ENCODE results near the gene SNRNP35.
"Not testable (repeated sequence)": the region's sequence is repeated elsewhere in the genome, so short reads cannot be mapped to it uniquely, and the experiment has no call there.

SNRNP35 gene, protein sequence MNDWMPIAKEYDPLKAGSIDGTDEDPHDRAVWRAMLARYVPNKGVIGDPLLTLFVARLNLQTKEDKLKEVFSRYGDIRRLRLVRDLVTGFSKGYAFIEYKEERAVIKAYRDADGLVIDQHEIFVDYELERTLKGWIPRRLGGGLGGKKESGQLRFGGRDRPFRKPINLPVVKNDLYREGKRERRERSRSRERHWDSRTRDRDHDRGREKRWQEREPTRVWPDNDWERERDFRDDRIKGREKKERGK

DNA sequence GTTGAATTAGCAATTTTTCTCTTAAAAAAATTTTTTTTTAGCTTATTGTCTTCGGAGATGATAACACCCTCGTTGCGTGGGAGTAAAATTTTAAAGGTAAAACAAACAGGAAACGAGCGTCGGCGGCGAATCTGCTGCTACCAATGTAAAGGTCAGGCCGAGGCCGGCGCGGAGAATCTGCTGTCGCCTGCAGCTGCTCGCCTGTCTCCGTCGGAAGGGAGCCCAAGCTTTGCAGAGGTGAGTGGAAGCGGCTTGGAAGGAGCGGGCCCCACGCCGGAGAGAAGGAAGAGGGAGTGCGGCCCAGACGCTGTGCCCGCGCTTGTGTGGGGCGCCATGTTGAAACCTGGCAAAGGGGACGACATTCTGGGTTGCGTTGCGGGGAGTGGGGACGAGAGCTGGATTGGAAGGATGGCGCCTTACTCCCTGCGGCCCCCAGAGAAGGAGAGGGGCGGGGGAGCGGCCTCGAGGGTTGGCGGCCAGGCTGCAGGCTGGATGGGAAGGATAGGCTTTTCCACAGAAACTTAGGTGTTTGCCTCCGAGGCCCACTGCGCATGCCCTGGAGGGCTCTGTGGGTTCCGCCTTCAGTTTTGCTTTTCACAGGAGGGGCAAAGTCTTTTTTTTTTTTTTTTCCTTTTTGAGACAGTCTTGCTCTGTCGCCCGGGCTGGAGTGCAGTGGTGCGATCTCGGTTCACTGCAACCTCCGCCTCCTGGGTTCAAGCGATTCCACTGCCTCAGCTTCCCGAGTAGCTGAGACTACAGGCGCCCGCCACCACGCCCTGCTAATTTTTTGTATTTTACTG, at the start of gene SNRNP35:
Gene SNRNP35 (plus strand): TSS at position 160 of the 800 bp plus-strand sequence. CDS start 7,402 bp downstream, outside the sequence.
- Histone ChIP-seq H3K9ac (ENCODE audit: insufficient read length) (peak within 1 kb of the TSS; percentile 88), H3K4me3 (peak within 1 kb of the TSS; percentile 82), H3K27ac (peak within 1 kb of the TSS; percentile 96), H3K9me3 (ENCODE audit: low read depth, low read length) (no peaks in the 10 kb centered on the region), H3K36me3 (ENCODE audit: insufficient read depth, low read length) (no peaks in the 10 kb centered on the region)
- TF ChIP-seq FOXP2 (optimal IDR thresholded peaks at IDR 0.05; ENCODE audit: control extremely low read depth, extremely low read length, insufficient read depth) (no peak), POLR2AphosphoS5 (IDR thresholded peaks at IDR 0.05; ENCODE audit: borderline replicate concordance, low read depth, low read length) (peak; percentile 78)
- peak; percentile 72 for DNase-seq (ENCODE audit: low read depth, low spot score)

DNA sequence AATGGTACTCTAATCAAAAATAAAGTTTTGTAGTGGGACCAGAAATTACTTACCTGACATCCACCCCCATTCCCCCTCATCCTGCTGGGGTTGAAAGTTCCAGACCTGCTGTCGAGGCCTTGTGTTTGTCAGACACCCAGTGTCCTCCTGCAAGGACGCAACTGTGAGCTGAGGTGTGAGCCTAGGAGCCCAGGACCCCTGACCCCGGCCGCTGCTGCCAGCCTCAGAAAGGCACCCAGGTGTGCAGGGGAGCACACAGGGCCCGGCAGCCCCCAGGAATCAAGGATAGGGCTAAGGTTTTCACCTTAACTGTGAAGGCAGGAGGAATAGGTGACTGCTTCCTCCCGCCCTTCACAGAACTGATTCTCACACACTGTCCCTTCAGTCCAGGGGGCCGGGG, 49.3 kb upstream of the SNRNP35 start:
- DNase-seq (ENCODE audit: low read depth, low spot score); H3K9me3 ChIP-seq (ENCODE audit: low read depth, low read length); H3K4me3 ChIP-seq; H3K27ac ChIP-seq; H3K9ac ChIP-seq (ENCODE audit: insufficient read length): not testable (repeated sequence)
- H3K36me3 ChIP-seq (ENCODE audit: insufficient read depth, low read length), result peaks cover 37% of the 10 kb centered on the region

DNA sequence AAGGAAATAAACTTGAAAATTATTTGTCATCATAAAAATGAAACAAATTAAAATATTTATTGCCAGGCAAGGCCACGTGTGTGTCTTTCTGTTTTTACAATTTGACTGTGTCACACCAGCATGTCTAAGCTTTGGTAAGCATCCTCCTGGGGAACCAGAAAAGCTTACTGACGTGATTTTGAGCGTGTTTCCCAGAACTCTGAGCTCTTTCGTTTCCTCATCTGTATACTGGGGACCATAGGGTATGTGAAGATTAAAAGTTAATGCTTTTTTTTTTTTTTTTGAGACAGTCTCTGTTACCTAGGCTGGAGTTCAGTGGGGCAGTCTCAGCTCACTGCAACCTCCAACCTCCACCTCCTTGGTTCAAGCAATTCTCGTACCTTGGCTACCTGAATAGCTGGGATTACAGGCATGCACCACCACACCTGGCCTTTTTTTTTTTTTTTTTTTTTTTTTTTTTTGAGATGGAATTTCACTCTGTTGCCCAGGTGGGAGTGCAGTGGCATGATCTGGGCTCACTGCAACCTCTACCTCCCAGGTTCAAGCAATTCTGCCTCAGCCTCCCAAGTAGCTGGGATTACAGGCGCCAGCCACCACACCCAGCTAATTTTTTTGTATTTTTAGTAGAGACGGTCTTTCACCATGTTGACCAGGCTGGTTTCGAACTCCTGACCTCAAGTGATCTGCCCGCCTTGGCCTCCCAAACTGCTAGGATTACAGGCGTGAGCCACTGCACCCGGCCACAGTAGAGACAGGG, 48.5 kb upstream of the SNRNP35 start:
- H3K9me3 ChIP-seq (ENCODE audit: low read depth, low read length); H3K4me3 ChIP-seq; H3K9ac ChIP-seq (ENCODE audit: insufficient read length); DNase-seq (ENCODE audit: low read depth, low spot score); H3K27ac ChIP-seq: not testable (repeated sequence)
- H3K36me3 ChIP-seq (ENCODE audit: insufficient read depth, low read length), result peaks cover 28% of the 10 kb centered on the region

DNA sequence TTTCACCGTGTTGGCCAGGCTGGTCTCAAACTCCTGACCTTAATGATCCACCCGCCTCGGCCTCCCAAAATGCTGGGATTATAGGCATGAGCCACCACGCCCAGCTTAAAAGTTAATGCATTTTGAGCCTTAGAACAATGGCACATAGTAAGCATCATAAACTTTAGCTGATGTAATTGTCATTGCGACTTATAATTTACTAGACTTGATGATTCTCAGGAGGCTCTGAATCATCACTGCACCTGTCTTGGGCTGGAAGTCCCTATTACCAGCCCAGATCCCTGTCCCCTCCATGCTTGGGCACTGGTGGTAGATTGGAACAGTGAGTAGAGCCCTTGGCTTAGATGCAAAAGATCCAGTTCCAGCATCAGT, 47.9 kb upstream of the SNRNP35 start:
- Histone ChIP-seq H3K4me3 (no peak overlapping the region), H3K36me3 (ENCODE audit: insufficient read depth, low read length) (peaks cover 22% of the 10 kb centered on the region), H3K9ac (ENCODE audit: insufficient read length) (no peak overlapping the region), H3K9me3 (ENCODE audit: low read depth, low read length) (no peaks in the 10 kb centered on the region), H3K27ac (no peak overlapping the region)
- DNase-seq (ENCODE audit: low read depth, low spot score), result no peak
- no peak for TF ChIP-seq EZH2 (IDR thresholded peaks at IDR 0.05)
- TF ChIP-seq FOXP2 (optimal IDR thresholded peaks at IDR 0.05; ENCODE audit: control extremely low read depth, extremely low read length, insufficient read depth), result no peak
- TF ChIP-seq POLR2AphosphoS5 (IDR thresholded peaks at IDR 0.05; ENCODE audit: borderline replicate concordance, low read depth, low read length), result no peak

DNA sequence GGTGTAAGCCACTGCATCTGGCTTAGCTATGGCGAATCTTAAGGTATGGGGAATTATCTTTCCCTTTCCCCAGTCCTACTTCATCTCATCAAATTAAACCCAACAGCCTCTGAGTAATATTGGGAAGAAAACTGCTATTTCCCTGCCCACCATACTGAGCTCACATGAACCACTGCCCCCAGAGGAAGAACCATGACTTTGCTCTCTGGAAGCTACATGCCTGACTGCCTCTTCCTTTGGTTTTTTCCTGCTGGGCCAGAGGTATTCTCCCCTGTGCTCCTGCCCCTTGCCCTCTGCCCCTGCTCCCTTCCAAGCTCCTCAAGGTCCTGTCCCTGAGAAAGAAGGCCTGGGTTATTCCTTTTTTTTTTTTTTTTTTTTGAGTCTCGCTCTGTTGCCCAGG, 36.6 kb upstream of the SNRNP35 start:
- Histone ChIP-seq H3K9ac (ENCODE audit: insufficient read length) (no peak overlapping the region), H3K9me3 (ENCODE audit: low read depth, low read length) (no peaks in the 10 kb centered on the region), H3K27ac (no peak overlapping the region), H3K4me3 (no peak overlapping the region), H3K36me3 (ENCODE audit: insufficient read depth, low read length) (no peaks in the 10 kb centered on the region)
- TF ChIP-seq FOXP2 (optimal IDR thresholded peaks at IDR 0.05; ENCODE audit: control extremely low read depth, extremely low read length, insufficient read depth), result no peak
- no peak for TF ChIP-seq POLR2AphosphoS5 (IDR thresholded peaks at IDR 0.05; ENCODE audit: borderline replicate concordance, low read depth, low read length)
- no peak for TF ChIP-seq EZH2 (IDR thresholded peaks at IDR 0.05)
- no peak for DNase-seq (ENCODE audit: low read depth, low spot score)

DNA sequence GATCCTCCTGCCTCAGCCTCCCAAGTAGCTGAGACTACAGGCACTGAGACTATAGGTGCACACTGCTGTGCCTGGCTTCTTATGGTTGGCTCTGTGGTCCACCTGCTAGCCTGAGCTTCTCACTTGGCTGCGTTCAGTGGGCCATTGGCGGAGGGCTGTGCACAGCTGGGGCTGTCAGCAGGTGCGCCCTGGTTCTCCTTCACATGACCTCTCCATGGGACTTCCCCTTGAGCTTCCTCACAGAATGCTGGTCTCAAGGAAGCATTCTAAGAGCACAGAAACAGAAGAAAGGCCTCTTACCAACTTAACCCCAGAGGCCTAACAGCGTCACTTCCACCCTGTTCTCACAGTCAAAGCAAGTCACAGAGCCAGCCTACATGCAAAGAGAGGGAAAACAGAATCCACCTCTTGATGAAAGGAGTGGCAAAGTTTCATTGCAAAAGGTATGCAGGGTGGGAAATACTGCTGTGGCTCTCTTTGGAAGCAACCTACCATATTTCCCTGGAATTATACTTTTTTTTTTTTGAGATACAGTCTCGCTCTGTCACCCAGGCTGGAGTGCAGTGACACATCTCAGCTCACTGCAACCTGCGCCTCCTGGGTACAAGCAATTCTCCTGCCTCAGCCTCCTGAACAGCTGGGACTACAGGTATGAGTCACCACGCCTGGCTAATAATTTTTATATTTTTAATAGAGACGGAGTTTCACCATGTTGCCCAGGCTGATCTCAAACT, 30.7 kb upstream of the SNRNP35 start:
- H3K9me3 ChIP-seq (ENCODE audit: low read depth, low read length), result no peaks in the 10 kb centered on the region
- H3K36me3 ChIP-seq (ENCODE audit: insufficient read depth, low read length), result no peaks in the 10 kb centered on the region
- no peak overlapping the region for H3K4me3 ChIP-seq
- TF ChIP-seq FOXP2 (optimal IDR thresholded peaks at IDR 0.05; ENCODE audit: control extremely low read depth, extremely low read length, insufficient read depth) (no peak), POLR2AphosphoS5 (IDR thresholded peaks at IDR 0.05; ENCODE audit: borderline replicate concordance, low read depth, low read length) (no peak), EZH2 (IDR thresholded peaks at IDR 0.05) (no peak)
- DNase-seq (ENCODE audit: low read depth, low spot score), result no peak
- no peak overlapping the region for H3K27ac ChIP-seq
- H3K9ac ChIP-seq (ENCODE audit: insufficient read length), result no peak overlapping the region

DNA sequence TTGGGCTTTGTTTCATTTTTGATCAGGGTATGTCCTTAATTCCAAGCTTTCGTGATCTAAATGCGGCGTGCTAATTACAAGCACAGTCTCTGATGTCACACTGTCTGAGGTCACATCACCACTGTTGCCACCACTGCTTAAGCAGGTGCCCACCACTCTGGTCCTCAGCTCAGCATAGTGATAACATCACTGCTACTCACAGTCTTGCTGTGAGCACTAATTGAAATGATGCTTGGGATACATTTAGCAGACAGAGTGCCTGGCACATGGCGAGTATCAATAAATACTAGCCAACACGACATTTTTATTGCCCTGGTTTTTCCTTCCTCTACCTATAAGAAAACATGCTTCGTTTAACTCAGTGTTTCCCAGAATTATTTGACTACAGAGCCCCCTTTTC, 29.3 kb upstream of the SNRNP35 start:
- Histone ChIP-seq H3K36me3 (ENCODE audit: insufficient read depth, low read length) (no peaks in the 10 kb centered on the region), H3K9ac (ENCODE audit: insufficient read length) (no peak overlapping the region), H3K4me3 (no peak overlapping the region), H3K27ac (no peak overlapping the region), H3K9me3 (ENCODE audit: low read depth, low read length) (no peaks in the 10 kb centered on the region)
- no peak for TF ChIP-seq POLR2AphosphoS5 (IDR thresholded peaks at IDR 0.05; ENCODE audit: borderline replicate concordance, low read depth, low read length)
- no peak for DNase-seq (ENCODE audit: low read depth, low spot score)

DNA sequence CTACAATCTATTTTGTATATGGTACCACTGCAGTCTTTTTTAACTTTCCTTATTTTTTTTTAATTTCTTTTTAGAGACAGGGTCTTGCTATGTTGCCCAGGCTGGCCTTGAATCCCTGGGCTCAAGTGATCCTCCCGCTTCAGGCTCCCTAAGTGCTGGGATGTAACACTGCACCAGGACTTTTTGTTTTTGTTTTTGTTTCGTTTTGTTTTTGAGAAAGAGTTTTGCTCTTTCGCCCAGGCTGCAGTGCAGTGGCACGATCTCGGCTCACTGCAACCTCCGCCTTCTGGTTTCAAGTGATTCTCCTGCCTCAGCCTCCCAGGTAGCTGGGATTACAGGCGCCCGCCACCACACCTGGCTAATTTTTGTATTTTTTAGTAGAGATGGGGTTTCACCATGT, 28.8 kb upstream of the SNRNP35 start:
- H3K36me3 ChIP-seq (ENCODE audit: insufficient read depth, low read length); H3K9ac ChIP-seq (ENCODE audit: insufficient read length); H3K27ac ChIP-seq; H3K9me3 ChIP-seq (ENCODE audit: low read depth, low read length); H3K4me3 ChIP-seq; DNase-seq (ENCODE audit: low read depth, low spot score): not testable (repeated sequence)

DNA sequence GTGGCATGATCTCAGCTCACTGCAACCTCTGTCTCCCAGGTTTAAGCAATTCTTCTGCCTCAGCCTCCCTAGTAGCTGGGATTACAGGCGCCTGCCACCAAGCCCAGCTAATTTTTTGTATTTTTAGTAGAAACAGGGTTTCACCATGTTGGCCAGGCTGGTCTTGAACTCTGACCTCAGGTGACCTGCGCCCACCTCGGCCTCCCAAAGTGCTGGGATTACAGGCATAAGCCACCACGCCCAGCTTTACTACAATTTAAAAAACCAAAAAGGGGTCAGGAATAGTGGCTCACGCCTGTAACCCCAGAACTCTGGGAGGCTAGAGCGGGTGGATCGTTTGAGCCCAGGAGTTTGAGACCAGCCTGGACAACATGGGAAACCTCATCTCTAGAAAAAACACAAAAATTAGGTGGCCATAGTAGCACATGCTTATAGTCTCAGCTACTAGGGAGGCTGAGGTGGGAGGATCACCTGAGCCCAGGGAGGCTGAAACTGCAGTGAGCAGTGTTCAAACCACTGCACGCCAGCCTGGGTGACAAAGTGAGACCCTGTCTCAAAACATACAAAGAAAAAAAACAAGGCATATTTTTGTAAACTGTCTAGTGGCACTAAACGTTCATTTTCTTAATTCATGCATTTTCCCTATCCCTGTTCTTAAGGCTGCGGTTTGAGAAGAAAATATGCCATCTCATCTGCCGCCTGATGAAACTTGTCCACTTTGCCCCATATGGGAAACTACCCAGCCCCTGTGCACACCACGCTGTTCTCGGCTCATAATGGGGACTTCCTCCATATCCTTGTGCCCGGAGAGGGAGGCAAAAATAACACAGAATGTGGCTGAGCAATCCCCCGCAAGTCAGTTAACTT, 25.8 kb upstream of the SNRNP35 start:
- not testable (repeated sequence) for H3K36me3 ChIP-seq (ENCODE audit: insufficient read depth, low read length); DNase-seq (ENCODE audit: low read depth, low spot score); H3K9ac ChIP-seq (ENCODE audit: insufficient read length); H3K27ac ChIP-seq; H3K9me3 ChIP-seq (ENCODE audit: low read depth, low read length); H3K4me3 ChIP-seq
